ENCODE data around the gene ZNF253.
"Not testable (repeated sequence)": the region's sequence is repeated elsewhere in the genome, so short reads cannot be mapped to it uniquely, and the experiment has no call there.

GRCh38 chr19:19821976-19822375 lies 43.7 kb upstream of the ZNF253 start:
- not testable (repeated sequence) for TF ChIP-seq FOXA1 (IDR thresholded peaks at IDR 0.05); ARNT (IDR thresholded peaks at IDR 0.05); CTBP1 (IDR thresholded peaks at IDR 0.05; ENCODE audit: borderline replicate concordance); ZNF384 (IDR thresholded peaks at IDR 0.05); ELF4 (IDR thresholded peaks at IDR 0.05); BHLHE40 (IDR thresholded peaks at IDR 0.05; ENCODE audit: borderline replicate concordance); SUZ12 (IDR thresholded peaks at IDR 0.05)
